ENCODE measurements around the gene MRAP.

MRAP gene

DNA sequence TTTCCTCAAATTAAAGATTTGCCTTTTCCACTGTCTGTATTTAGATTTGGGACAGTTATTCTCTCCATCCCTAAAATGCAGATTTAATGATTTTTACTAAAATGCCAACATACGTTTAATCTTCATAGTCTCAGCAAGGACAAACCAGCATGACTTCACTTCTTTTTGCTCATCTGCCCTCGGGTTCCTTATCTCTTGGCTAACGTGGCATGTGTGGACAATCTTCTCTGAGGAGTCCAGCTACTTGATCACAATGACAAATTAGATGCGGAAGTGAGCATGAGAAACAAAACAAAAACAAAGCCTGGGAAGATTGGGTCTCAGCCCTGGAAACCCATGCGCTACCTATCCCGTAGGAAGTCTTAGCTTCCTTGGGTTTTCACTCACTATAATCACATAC, 1.0 kb downstream of the MRAP start:
- TF ChIP-seq, protein P1, sequence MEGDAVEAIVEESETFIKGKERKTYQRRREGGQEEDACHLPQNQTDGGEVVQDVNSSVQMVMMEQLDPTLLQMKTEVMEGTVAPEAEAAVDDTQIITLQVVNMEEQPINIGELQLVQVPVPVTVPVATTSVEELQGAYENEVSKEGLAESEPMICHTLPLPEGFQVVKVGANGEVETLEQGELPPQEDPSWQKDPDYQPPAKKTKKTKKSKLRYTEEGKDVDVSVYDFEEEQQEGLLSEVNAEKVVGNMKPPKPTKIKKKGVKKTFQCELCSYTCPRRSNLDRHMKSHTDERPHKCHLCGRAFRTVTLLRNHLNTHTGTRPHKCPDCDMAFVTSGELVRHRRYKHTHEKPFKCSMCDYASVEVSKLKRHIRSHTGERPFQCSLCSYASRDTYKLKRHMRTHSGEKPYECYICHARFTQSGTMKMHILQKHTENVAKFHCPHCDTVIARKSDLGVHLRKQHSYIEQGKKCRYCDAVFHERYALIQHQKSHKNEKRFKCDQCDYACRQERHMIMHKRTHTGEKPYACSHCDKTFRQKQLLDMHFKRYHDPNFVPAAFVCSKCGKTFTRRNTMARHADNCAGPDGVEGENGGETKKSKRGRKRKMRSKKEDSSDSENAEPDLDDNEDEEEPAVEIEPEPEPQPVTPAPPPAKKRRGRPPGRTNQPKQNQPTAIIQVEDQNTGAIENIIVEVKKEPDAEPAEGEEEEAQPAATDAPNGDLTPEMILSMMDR (IDR thresholded peaks at IDR 0.05; ENCODE audit: insufficient read depth, low read depth, low read length, missing control alignments): no peak
- no peak overlapping the region for H3K4me3 ChIP-seq (ENCODE audit: low read depth, low read length)
- no peak for DNase-seq (ENCODE audit: low read depth)

- no peak overlapping the region for H3K4me3 ChIP-seq (ENCODE audit: low read depth, low read length)
- TF ChIP-seq, protein P1 (IDR thresholded peaks at IDR 0.05; ENCODE audit: insufficient read depth, low read depth, low read length, missing control alignments): no peak
- no peak for DNase-seq (ENCODE audit: low read depth)
Measured at GRCh38 chr21:32300117-32300681, 1.5 kb downstream of the MRAP start.

- no peak overlapping the region for H3K4me3 ChIP-seq (ENCODE audit: low read depth, low read length)
- TF ChIP-seq, protein P1 (IDR thresholded peaks at IDR 0.05; ENCODE audit: insufficient read depth, low read depth, low read length, missing control alignments): no peak
- no peak for DNase-seq (ENCODE audit: low read depth)
Measured at GRCh38 chr21:32301596-32301995, 2.9 kb downstream of the MRAP start.

DNA sequence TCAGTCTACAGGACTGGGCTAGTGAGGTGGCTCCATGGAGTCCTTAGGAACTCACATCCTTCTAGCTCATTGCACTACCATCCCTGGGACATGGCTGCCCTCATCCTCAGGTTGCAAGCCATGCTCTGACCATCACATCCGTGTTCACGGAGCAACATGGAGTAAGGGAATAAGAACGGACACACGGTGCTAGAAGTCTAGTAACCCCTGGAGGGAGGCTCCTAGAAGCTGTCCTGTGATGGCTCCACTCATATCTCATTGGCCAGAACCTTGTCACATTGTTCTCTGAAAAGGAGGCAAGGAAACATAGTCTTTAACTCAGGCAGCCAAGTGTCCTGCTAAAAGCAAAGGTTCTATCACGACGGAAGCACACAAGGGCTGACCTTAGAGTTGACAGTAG, 3.9 kb downstream of the MRAP start:
- no peak for DNase-seq (ENCODE audit: low read depth)
- no peak overlapping the region for H3K4me3 ChIP-seq (ENCODE audit: low read depth, low read length)
- TF ChIP-seq, protein P1 (IDR thresholded peaks at IDR 0.05; ENCODE audit: insufficient read depth, low read depth, low read length, missing control alignments): no peak

- DNase-seq (ENCODE audit: low read depth): no peak
- H3K4me3 ChIP-seq (ENCODE audit: low read depth, low read length): no peak overlapping the region
- TF ChIP-seq, protein P1 (IDR thresholded peaks at IDR 0.05; ENCODE audit: insufficient read depth, low read depth, low read length, missing control alignments): no peak
Measured at GRCh38 chr21:32303385-32303784, 4.7 kb downstream of the MRAP start.

DNA sequence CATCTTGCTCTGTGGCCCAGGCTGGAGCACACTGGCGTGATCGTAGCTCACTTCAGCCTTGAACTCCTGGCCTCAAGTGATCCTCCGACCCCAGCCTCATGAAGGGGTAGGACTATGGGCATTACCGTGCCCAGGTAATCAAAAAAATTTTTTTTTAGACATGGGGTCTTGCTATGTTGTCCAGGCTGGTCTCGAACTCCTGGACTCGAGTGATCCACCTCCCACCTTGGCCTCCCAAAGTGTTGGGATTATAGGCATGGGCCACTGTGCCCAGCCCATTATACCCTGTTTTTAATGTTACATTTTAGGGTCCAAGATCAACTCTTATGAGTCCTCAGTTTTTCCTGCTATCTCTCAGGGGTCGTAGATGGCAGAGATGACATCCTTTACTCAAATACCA, 6.3 kb downstream of the MRAP start:
- TF ChIP-seq, protein P1 (IDR thresholded peaks at IDR 0.05; ENCODE audit: insufficient read depth, low read depth, low read length, missing control alignments): no peak
- no peak for DNase-seq (ENCODE audit: low read depth)
- no peak overlapping the region for H3K4me3 ChIP-seq (ENCODE audit: low read depth, low read length)
